HG02623 (cell line): ENCODE measurements around the gene DICER1.

Source experiments
- ATAC-seq: cut with Tn5 transposase; IDR thresholded peaks from one replicate; pipeline ENCODE4 v1.9.1; 2021; ENCODE audit warnings: moderate library complexity; ENCODE audit not compliant: unreplicated experiment

The DICER1 gene

GRCh38 chr14:95126906-95127530 lies 30.3 kb downstream of the DICER1 start:
- no peak for ATAC-seq

DNA sequence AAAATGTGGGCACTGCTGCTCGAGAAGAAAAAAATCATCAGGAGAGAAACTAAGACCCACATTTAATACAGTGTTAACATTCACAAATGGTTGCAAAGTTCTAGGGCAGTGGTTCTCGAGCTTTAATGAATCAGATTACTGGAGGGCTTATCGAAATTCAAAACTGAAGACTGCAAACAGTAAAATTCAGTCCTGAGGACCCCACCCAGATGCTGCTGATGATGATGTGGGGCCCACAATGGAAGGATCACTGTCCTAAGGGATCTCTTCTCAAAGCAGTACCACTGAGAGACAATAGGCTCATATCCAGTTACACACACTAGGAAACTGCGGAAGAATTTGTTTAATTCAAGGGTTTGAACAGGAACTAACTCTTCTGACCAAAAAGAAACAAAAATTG lies 31.4 kb downstream of the DICER1 start:
- ATAC-seq, result no peak

GRCh38 chr14:95125221-95125620 lies 32.1 kb downstream of the DICER1 start:
- ATAC-seq, result no peak

GRCh38 chr14:95123891-95124579 lies 33.3 kb downstream of the DICER1 start:
- ATAC-seq, result no peak

DNA sequence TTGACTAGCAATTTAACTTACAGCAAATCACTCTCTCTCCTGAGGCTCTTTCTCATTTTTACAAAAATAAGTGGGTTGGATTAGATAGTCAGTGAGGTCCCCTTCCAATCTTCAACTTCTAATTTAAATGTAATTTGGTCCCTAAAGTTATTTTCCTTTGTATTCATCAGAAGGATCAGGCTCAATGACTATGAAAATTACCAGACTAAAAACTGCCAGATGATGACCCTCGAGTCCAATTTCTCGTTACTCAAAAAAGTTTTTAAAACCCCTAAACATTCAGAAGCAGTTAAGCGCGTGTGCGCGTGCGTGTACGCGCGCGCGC lies 34.7 kb downstream of the DICER1 start:
- no peak for ATAC-seq

DNA sequence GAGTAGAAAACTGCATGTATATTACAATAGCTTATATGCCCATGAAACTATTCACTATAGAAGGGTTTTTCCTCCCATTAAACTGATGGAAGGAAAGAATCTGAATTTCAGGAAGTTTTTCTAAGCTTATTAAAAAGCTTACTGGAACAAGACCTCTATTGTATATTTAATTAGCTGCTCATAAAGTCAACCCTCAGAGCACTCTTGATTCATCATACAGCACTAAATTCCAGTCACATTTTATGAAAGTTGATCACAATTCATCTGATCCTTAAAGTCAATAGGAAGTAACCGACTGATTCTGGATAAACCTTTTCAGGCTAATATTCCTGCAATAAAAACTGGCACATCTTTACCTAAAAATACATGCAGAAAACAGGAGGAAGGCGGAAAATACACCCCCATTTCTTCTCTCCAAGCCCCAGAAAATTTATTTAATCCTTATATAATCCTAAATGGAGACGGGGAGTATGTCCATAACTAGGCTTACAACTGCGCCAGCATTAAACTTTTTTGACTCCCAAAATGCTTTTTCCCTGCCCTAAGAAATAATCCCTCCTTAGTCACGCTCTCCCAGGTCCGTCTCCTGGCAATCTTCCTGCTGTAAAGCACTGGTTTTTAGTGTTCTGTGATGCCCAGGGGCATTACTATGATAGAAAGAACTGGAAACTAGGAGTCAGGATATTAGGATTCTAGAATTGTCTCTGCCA lies 35.3 kb downstream of the DICER1 start:
- no peak for ATAC-seq

GRCh38 chr14:95119336-95119735 lies 38.0 kb downstream of the DICER1 start:
- ATAC-seq, result no peak

DNA sequence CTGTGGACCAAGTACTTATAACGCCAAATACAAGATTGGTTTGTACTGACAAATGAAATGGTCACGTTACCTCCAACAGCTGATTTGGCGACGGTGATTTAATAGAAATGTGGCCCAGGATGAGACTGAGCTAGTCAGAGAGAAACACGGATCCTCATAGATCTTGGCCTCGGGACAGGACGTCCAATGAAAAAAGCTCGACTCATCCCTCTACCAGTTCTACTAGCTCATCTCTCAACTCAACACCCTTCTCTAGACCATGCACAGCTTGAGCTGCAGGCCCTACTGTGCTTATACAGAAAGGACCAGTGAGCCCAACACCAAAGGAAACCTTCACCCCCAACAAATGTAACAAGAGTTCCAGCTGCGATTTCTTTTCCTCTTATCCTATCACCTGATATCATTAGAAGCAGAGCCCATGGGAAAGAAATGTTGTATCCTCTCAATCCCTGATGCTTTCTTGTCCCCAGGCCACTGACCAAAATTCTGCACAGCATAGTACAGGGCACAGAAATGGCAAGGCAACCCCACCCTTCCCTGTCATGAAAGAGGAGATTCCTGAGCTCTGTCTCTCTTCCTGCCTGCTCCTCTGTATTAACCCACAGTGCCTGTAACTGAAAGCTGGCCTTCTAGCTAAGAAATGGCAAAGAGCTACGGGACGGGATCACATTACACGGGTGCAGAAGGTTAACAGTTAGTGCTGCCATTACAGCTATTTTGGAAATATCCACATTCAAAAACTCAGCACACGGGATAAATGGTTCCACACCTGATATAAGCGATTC lies 39.2 kb downstream of the DICER1 start:
- no peak for ATAC-seq

GRCh38 chr14:95113476-95113875 lies 43.9 kb downstream of the DICER1 start:
- no peak for ATAC-seq

DNA sequence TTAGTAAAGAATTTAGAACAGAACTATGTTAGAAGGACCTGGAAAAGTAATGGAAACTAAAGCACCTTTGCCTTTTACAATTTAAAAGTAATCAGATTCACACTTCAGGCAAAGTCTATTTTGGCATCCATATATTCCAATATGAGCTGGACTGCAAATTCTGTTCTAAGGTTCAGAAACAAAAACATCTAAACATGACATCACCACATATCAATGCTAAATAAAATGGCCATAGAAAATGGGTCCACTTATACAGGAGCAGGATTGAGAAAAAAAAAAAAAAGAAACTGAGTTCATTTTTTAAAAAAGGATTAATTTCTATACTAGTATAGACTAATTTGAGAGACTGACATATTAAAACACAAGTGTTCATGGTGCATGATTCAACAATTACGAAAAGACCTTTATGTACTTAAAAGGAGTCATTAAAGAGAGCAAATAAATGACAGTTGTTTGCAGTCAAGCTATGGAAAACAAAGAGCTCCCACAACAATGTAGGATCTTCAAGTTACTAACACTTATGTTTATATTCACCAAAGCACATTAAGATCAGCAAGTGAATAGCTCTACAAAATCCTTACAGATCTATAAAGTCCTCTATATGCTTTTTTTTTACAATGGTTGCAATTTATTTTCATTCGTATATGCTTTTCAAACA lies 45.7 kb downstream of the DICER1 start:
- ATAC-seq, result no peak

DNA sequence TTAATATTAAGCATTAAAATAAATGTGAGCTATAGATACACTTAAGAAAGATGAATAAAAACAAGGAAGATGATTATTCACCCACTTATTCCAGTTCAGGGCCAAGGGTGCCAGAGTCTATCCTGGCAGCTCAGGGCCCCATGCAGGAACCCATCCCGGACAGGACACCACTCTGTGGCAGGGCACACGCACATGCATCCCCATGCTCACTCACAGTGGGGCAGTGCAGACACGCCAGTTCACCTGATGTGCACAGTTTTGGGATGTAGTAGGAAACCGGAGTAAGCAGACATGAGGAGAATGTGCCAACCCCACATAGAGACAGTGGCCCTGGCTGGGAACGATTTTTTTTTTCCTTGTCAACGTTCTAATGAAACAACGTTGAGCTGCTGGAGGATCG lies 47.2 kb downstream of the DICER1 start:
- no peak for ATAC-seq

- no peak for ATAC-seq
These were observed 49.6 kb downstream of the DICER1 start for GRCh38 chr14:95107711-95108110.

DNA sequence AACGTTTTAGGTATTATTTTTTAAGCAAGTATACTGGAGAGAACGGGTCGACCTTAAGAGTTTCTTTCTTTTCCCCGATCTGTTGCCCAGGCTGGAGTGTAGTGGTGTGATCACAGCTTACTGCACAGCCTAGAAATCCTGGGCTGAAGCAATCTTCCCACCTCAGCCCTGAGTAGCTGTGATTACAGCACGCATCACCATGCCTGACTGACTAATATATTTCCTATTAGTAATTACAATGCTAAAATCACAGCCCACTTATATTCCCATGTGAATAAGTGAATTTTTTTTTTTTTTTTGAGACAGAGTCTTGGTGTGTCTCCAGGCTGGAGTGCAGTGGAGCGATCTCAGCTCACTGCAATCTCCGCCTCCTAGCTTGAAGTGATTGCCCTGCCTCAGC lies 50.4 kb downstream of the DICER1 start:
- no peak for ATAC-seq

DNA sequence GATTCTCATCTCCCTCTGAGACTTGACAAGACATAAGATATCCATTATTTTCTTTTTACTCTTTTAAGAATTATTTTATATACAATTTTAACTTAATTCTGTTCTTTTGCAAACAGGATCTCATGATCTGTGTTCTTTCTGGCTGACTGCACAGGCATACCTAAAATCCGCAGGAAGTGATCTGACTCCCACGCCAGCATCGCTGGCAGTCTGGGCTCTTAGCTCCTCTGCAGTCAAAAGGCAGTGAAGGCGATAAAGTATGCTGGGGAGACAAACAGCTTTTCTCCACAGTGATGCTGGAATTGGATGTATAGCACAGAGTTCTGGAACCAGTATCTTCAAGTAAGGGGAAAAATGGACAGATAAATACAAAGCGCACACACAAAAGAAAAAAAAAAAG lies 52.4 kb downstream of the DICER1 start:
- no peak for ATAC-seq

GRCh38 chr14:95102680-95103044 lies 54.7 kb downstream of the DICER1 start:
- ATAC-seq, result no peak

DNA sequence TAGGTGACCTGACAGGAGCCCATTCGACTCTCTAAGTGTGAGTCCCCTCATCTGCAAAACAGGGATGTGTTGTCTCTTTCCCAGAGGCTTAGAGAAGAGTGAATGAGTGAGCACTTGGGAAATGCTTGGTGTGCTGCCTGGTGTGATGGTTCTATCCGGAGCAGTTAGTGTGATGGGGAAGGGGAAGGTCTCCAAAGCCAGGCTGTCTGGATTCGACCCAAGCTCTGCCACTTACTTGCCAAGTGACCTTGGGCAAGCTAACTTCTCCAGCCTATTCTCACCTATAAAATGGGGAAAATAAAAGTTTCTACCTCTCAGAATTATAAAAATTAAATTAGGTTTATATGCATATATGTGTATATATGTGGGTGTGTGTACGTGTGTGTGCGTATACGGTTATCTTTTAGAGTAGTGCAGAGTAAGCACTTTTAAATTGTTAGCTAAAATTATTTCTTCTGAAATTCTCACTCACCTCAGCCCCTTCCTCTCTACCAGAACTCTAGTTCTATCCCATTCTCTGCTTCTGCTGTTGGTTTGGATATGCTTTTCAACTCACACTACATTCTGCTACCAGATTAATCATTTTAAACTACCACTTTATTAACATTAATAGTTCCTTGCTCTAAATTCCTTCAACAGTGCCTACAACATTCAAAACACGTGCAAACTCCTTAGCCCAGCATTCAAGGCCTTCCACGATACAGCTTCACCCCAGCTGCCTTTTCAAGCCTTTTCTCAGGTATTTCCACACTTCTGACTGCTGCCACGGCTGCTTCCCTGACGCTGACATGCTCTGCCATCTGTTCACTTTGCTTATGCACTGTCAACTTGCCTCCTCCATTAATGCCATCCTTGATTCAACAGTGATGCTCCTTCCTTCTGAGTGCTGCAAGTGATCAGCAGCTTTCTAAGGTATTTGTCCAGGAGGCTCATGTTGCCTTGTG lies 55.3 kb downstream of the DICER1 start:
- ATAC-seq, result no peak

DNA sequence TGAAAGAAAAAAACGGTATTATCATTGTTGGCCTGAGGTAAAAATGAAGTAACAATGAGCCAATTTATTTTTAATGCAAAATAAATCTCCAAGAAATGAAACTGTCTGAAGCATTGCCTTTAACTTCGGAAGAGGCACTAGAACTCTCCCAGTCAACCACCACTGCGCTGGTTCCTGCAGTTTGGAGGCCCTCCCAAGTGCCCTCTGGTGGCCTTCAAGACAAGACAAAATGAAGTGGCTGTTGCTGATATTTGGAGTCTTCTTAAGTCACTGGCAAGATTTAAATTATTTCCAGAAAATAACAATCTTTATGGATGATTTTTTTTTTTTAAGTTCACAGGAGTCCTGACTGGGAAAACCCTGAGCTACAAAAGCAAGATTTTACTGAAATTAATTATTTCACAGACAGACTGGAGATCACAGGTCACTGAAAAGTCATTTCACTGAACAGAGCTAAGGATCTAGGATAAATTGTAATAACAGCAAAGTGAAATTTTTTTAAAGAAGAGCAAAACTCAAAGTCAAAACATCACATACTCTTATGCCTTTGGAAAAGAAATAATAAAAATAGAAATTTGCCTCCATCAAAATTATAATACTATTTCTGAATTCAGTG lies 58.2 kb downstream of the DICER1 start:
- ATAC-seq, result no peak

GRCh38 chr14:95097385-95097784 lies 59.9 kb downstream of the DICER1 start:
- ATAC-seq, result no peak

DNA sequence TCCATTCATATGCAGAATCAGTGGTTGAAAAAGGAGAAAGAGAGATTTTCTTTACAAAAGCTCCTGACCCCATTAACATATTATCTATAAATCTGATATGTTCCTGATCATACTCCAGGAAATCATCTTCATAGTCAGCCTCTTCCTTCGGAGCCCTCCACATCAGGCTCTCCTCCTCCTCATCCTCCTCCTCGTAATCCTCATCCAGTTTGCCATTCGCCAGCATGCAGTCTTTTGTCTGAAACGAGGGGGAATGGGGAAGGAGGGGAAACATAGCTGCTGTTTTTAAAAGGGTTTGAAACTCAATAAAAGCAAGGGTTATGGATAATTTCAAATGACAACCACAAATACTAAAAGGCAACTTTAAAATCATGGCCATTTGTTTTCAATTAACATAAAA lies 60.9 kb downstream of the DICER1 start:
- ATAC-seq, result no peak

- ATAC-seq, result no peak
These were observed 61.3 kb downstream of the DICER1 start for GRCh38 chr14:95095996-95096395.
